PC-3 (cell line): ENCODE data around the gene UMPS. TPM values are rescaled to one million over a fixed set of nuclear protein-coding genes. Genes with fewer than 3 reads are reported as not detected.
"Not testable (repeated sequence)": the region's sequence is repeated elsewhere in the genome, so short reads cannot be mapped to it uniquely, and the experiment has no call there.

ENCODE experiments used
- ATAC-seq: fragments of 200-7000 bp; cut with Tn5 transposase; 2 replicates; pipeline ENCODE4 v1.9.1; 2020; ENCODE audit warnings: mild to moderate bottlenecking, moderate library complexity
- BruUV-seq: library from RNA; stranded (reverse); fragments of 400-500 nt; replicated peaks from 2 replicates; lab custom pipeline; 2021; lab: Mats Ljungman, UMichigan
- CTCF ChIA-PET: fragments of 300-600 bp; sonication (Branson Sonifier 250); formaldehyde crosslinking; loops from one replicate; lab custom pipeline; 2022; ENCODE audit warnings: antibody characterized with exemption; lab: Charles Lee
- POLR2A ChIA-PET: fragments of 300-600 bp; sonication (Branson Sonifier 250); formaldehyde crosslinking; loops from one replicate; lab custom pipeline; 2022; ENCODE audit warnings: antibody characterized with exemption; ENCODE audit not compliant: unreplicated experiment; lab: Charles Lee
- DNase-seq: peaks from one replicate; pipeline ENCODE4 v3.0.0-alpha.2; 2015
- H2AFZ ChIP-seq: fragments of 300-600 bp; sonication (generic); 2 replicates; pipeline ENCODE4 v1.6.0; 2016; ENCODE audit warnings: antibody characterized with exemption, low read length
- H3F3A ChIP-seq: fragments of 300-600 bp; sonication (generic); one replicate; pipeline ENCODE4 v1.6.0; 2017; ENCODE audit warnings: antibody characterized with exemption, low read length, control low read depth, mild to moderate bottlenecking; ENCODE audit not compliant: unreplicated experiment
- H3K27ac ChIP-seq: fragments of 300-600 bp; sonication (generic); 2 replicates; pipeline ENCODE4 v1.5.1; 2016; ENCODE audit warnings: mild to moderate bottlenecking, low read length
- H3K27me3 ChIP-seq: fragments of 300-600 bp; sonication (generic); 2 replicates; pipeline ENCODE4 v1.6.1; 2016; ENCODE audit warnings: low read length, mixed read lengths
- H3K36me3 ChIP-seq: fragments of 300-600 bp; sonication (generic); 2 replicates; pipeline ENCODE4 v1.6.1; 2016; ENCODE audit warnings: low read depth, mixed run types, low read length, mixed read lengths
- H3K4me1 ChIP-seq: fragments of 300-600 bp; sonication (generic); 2 replicates; pipeline ENCODE4 v1.5.1; 2016; ENCODE audit warnings: low read length; ENCODE audit not compliant: insufficient read depth
- H3K4me2 ChIP-seq: fragments of 300-600 bp; sonication (generic); 2 replicates; pipeline ENCODE4 v1.6.0; 2016; ENCODE audit warnings: low read length
- H3K4me3 ChIP-seq: fragments of 300-600 bp; sonication (generic); 2 replicates; pipeline ENCODE4 v1.5.1; 2016; ENCODE audit warnings: mild to moderate bottlenecking, low read length, mixed read lengths
- H3K79me2 ChIP-seq: fragments of 300-600 bp; sonication (generic); 2 replicates; pipeline ENCODE4 v1.6.1; 2017; ENCODE audit warnings: low read length, mixed read lengths
- H3K9ac ChIP-seq: fragments of 300-600 bp; sonication (generic); 2 replicates; pipeline ENCODE4 v1.6.0; 2016; ENCODE audit warnings: mild to moderate bottlenecking, low read length
- H3K9me2 ChIP-seq: fragments of 300-600 bp; sonication (generic); replicated peaks from 2 replicates; pipeline ENCODE4 v1.6.1; 2016; ENCODE audit warnings: mixed run types, low read length, mixed read lengths
- H3K9me3 ChIP-seq: fragments of 300-600 bp; sonication (generic); 2 replicates; pipeline ENCODE4 v1.6.1; 2016; ENCODE audit warnings: low read length, mixed read lengths
- H4K20me1 ChIP-seq: fragments of 300-600 bp; sonication (generic); 2 replicates; pipeline ENCODE4 v1.6.1; 2016; ENCODE audit warnings: low read length, mixed read lengths
- CTCF ChIP-seq: fragments of 300-600 bp; sonication (generic); conservative IDR thresholded peaks from 2 replicates; pipeline ENCODE4 v1.5.1; 2017; ENCODE audit warnings: antibody characterized with exemption, low read depth, mild to moderate bottlenecking, low read length
- EZH2 ChIP-seq: fragments of 300-600 bp; sonication (generic); IDR thresholded peaks from one replicate; pipeline ENCODE4 v1.6.1; 2017; ENCODE audit warnings: antibody characterized with exemption, mild to moderate bottlenecking, low read length; ENCODE audit not compliant: unreplicated experiment
- EZH2phosphoT487 ChIP-seq: fragments of 300-600 bp; sonication (generic); IDR thresholded peaks from 2 replicates; pipeline ENCODE4 v1.6.1; 2018; ENCODE audit warnings: mild to moderate bottlenecking, antibody characterized with exemption, low read length, borderline replicate concordance
- intact Hi-C: fragments of 100-400 bp; cut with micrococcal nuclease; formaldehyde crosslinking; loops from 2 replicates; pipeline ENCODE4 v1.9.0; 2023
- total RNA-seq: library from RNA; depleted of rRNA; stranded (reverse); fragments of >200 nt; gene quantifications from 2 replicates; pipeline ENCODE4 v1.2.3, GENCODE V29; 2014

UMPS gene
- total RNA-seq, 1 experiment from 2014 or later = 38.4 TPM

GRCh38 chr3:124780761-124781475 is 50.7 kb downstream of the UMPS start:
- no peak for DNase-seq
- no peaks in the 10 kb centered on the region for H3K9me2 ChIP-seq
- no peaks in the 10 kb centered on the region for H3K36me3 ChIP-seq
- no peaks in the 10 kb centered on the region for H3K27me3 ChIP-seq
- H3K4me3 ChIP-seq = no peak overlapping the region
- intact Hi-C loops = no loop called here
- no peak overlapping the region for H2AFZ ChIP-seq
- no peaks in the 10 kb centered on the region for H3K79me2 ChIP-seq
- BruUV-seq = no TSS peak
- ATAC-seq = no peak
- no peak overlapping the region for H3K27ac ChIP-seq
- no peak overlapping the region for H3K4me2 ChIP-seq
- H3K4me1 ChIP-seq = no peaks in the 10 kb centered on the region
- no peaks in the 10 kb centered on the region for H3F3A ChIP-seq
- TF ChIP-seq CTCF (no peak), EZH2 (no peak), EZH2phosphoT487 (no peak)
- no peaks in the 10 kb centered on the region for H3K9me3 ChIP-seq
- H3K9ac ChIP-seq = no peak overlapping the region
- H4K20me1 ChIP-seq = no peaks in the 10 kb centered on the region
- POLR2A ChIA-PET = no interaction called here
- CTCF ChIA-PET = no interaction called here

GRCh38 chr3:124781476-124782376 is 51.5 kb downstream of the UMPS start:
- POLR2A ChIA-PET = no interaction called here
- H3K27ac ChIP-seq = no peak overlapping the region
- H3K79me2 ChIP-seq = no peaks in the 10 kb centered on the region
- no peaks in the 10 kb centered on the region for H3K9me3 ChIP-seq
- no peaks in the 10 kb centered on the region for H3K9me2 ChIP-seq
- H3K27me3 ChIP-seq = no peaks in the 10 kb centered on the region
- intact Hi-C loops = no loop called here
- H3F3A ChIP-seq = no peaks in the 10 kb centered on the region
- no peak overlapping the region for H2AFZ ChIP-seq
- no peaks in the 10 kb centered on the region for H4K20me1 ChIP-seq
- BruUV-seq = no TSS peak
- H3K4me3 ChIP-seq = no peak overlapping the region
- H3K36me3 ChIP-seq = no peaks in the 10 kb centered on the region
- H3K4me2 ChIP-seq = no peak overlapping the region
- no peak for DNase-seq
- CTCF ChIA-PET = no interaction called here
- H3K9ac ChIP-seq = no peak overlapping the region
- no peak for ATAC-seq
- TF ChIP-seq EZH2 (no peak), EZH2phosphoT487 (no peak), CTCF (no peak)
- no peaks in the 10 kb centered on the region for H3K4me1 ChIP-seq

GRCh38 chr3:124782377-124782712 is 52.1 kb downstream of the UMPS start:
- intact Hi-C loops, H3K9me2 ChIP-seq, H3K9ac ChIP-seq, H3K4me3 ChIP-seq, BruUV-seq, H3K9me3 ChIP-seq, H3F3A ChIP-seq, DNase-seq, H3K27ac ChIP-seq, H3K4me2 ChIP-seq, H3K4me1 ChIP-seq, H3K79me2 ChIP-seq, H4K20me1 ChIP-seq, POLR2A ChIA-PET, CTCF ChIA-PET, ATAC-seq, H3K36me3 ChIP-seq, H3K27me3 ChIP-seq, H2AFZ ChIP-seq: not testable (repeated sequence)
